H9 (cell line): ENCODE results near the gene ANXA3. TPM values are rescaled to one million over a fixed set of nuclear protein-coding genes. Genes with fewer than 3 reads are reported as not detected.

ENCODE experiments used
- DNase-seq: peaks from one replicate; pipeline ENCODE4 v3.0.0-alpha.2; 2017
- H2AFZ ChIP-seq: one replicate; pipeline ENCODE4 v1.6.1; 2013; ENCODE audit warnings: mild to moderate bottlenecking, low read length, control low read depth, moderate library complexity
- H2AK5ac ChIP-seq: 2 replicates; pipeline ENCODE4 v1.6.1; 2013; ENCODE audit warnings: low read length, control low read depth, mixed read lengths; ENCODE audit not compliant: insufficient read length
- H2BK120ac ChIP-seq: one replicate; pipeline ENCODE4 v1.6.1; 2013; ENCODE audit warnings: low read depth, mild to moderate bottlenecking, low read length, control low read depth, inconsistent platforms; ENCODE audit not compliant: poor library complexity, severe bottlenecking
- H2BK12ac ChIP-seq: 2 replicates; pipeline ENCODE4 v1.6.1; 2013; ENCODE audit warnings: low read length, control low read depth, mixed read lengths, low read depth; ENCODE audit not compliant: insufficient read length
- H2BK15ac ChIP-seq: 2 replicates; pipeline ENCODE4 v1.6.1; 2013; ENCODE audit warnings: low read depth, low read length, control low read depth
- H2BK20ac ChIP-seq: one replicate; pipeline ENCODE4 v1.6.1; 2013; ENCODE audit warnings: low read depth, mild to moderate bottlenecking, low read length, control low read depth, inconsistent platforms; ENCODE audit not compliant: poor library complexity, severe bottlenecking
- H2BK5ac ChIP-seq: 2 replicates; pipeline ENCODE4 v1.6.1; 2013; ENCODE audit warnings: low read length, control low read depth, mixed read lengths; ENCODE audit not compliant: insufficient read length
- H3K14ac ChIP-seq: 2 replicates; pipeline ENCODE4 v1.6.1; 2013; ENCODE audit warnings: low read length, control low read depth; ENCODE audit not compliant: insufficient read depth
- H3K18ac ChIP-seq: 2 replicates; pipeline ENCODE4 v1.6.1; 2013; ENCODE audit warnings: low read depth, mild to moderate bottlenecking, mixed read lengths, low read length, control low read depth; ENCODE audit not compliant: insufficient read length
- H3K23ac ChIP-seq: 2 replicates; pipeline ENCODE4 v1.6.1; 2013; ENCODE audit warnings: low read length, control low read depth, mixed read lengths, low read depth; ENCODE audit not compliant: insufficient read length
- H3K23me2 ChIP-seq: 2 replicates; pipeline ENCODE4 v1.6.1; 2013; ENCODE audit warnings: low read depth, mild to moderate bottlenecking, mixed read lengths, low read length, control low read depth; ENCODE audit not compliant: insufficient read length, poor library complexity, severe bottlenecking
- H3K27ac ChIP-seq: 2 replicates; pipeline ENCODE4 v1.5.1; 2013; ENCODE audit warnings: low read length, control low read depth, mixed read lengths, low read depth; ENCODE audit not compliant: insufficient read length
- H3K27me3 ChIP-seq: 2 replicates; pipeline ENCODE4 v1.6.1; 2013; ENCODE audit warnings: low read length, control low read depth, inconsistent platforms; ENCODE audit not compliant: insufficient read depth
- H3K4ac ChIP-seq: 2 replicates; pipeline ENCODE4 v1.6.1; 2013; ENCODE audit warnings: low read depth, mild to moderate bottlenecking, control low read depth, inconsistent platforms, low read length, moderate library complexity
- H3K4me1 ChIP-seq: 2 replicates; pipeline ENCODE4 v1.6.1; 2013; ENCODE audit warnings: low read length, control low read depth, inconsistent platforms; ENCODE audit not compliant: insufficient read depth
- H3K4me2 ChIP-seq: 2 replicates; pipeline ENCODE4 v1.6.1; 2013; ENCODE audit warnings: low read length, control low read depth, mixed read lengths; ENCODE audit not compliant: insufficient read length, insufficient read depth
- H3K56ac ChIP-seq: 2 replicates; pipeline ENCODE4 v1.6.1; 2013; ENCODE audit warnings: low read depth, mild to moderate bottlenecking, mixed read lengths, low read length, control low read depth; ENCODE audit not compliant: insufficient read length
- H3K79me1 ChIP-seq: 2 replicates; pipeline ENCODE4 v1.6.1; 2013; ENCODE audit warnings: low read depth, mild to moderate bottlenecking, moderate library complexity, low read length, control low read depth, inconsistent platforms; ENCODE audit not compliant: insufficient read depth, poor library complexity, severe bottlenecking
- H3K79me2 ChIP-seq: 2 replicates; pipeline ENCODE4 v1.6.1; 2013; ENCODE audit warnings: low read length, control low read depth, inconsistent platforms; ENCODE audit not compliant: insufficient read depth
- H3K9ac ChIP-seq: 2 replicates; pipeline ENCODE4 v1.6.1; 2013; ENCODE audit warnings: low read length, control low read depth, mixed read lengths; ENCODE audit not compliant: insufficient read length; ENCODE audit errors: extremely low read depth
- H3K9me3 ChIP-seq: one replicate; pipeline ENCODE4 v1.6.1; 2013; ENCODE audit warnings: low read depth, low read length, inconsistent platforms; ENCODE audit not compliant: control insufficient read depth
- H3T11ph ChIP-seq: one replicate; pipeline ENCODE4 v1.6.1; 2013; ENCODE audit warnings: mild to moderate bottlenecking, low read length, control low read depth, inconsistent platforms
- H4K20me1 ChIP-seq: one replicate; pipeline ENCODE4 v1.6.1; 2013; ENCODE audit not compliant: control insufficient read depth, insufficient read length, insufficient read depth
- H4K5ac ChIP-seq: 2 replicates; pipeline ENCODE4 v1.6.1; 2013; ENCODE audit warnings: low read depth, mild to moderate bottlenecking, mixed read lengths, low read length, control low read depth; ENCODE audit not compliant: insufficient read length
- H4K8ac ChIP-seq: replicated peaks from 2 replicates; pipeline ENCODE4 v1.6.1; 2013; ENCODE audit warnings: low read length, control low read depth, mixed read lengths, low read depth; ENCODE audit not compliant: insufficient read length
- H4K91ac ChIP-seq: 2 replicates; pipeline ENCODE4 v1.6.1; 2013; ENCODE audit warnings: low read depth, mild to moderate bottlenecking, moderate library complexity, mixed read lengths, low read length, control low read depth; ENCODE audit not compliant: insufficient read length
- H3K27ac Mint-ChIP-seq, 3 experiments: 2 replicates in 2 of 3; 3 replicates in 1 of 3; pipeline ENCODE4 v1.8.0; 2020 to 2021; ENCODE audit warnings: mixed read lengths in 3 of 3, mild to moderate bottlenecking in 1 of 3, moderate library complexity in 1 of 3
- H3K27me3 Mint-ChIP-seq: 2 replicates; pipeline ENCODE4 v1.8.0; 2021; ENCODE audit warnings: low read depth, mild to moderate bottlenecking, moderate library complexity, mixed read lengths
- H3K36me3 Mint-ChIP-seq, 3 experiments: 2 replicates in 2 of 3; 3 replicates in 1 of 3; pipeline ENCODE4 v1.8.0; 2020 to 2021; ENCODE audit warnings: low read depth in 3 of 3, mixed read lengths in 3 of 3; ENCODE audit not compliant: insufficient read depth in 1 of 3
- H3K4me1 Mint-ChIP-seq, 2 experiments: 2 replicates each; pipeline ENCODE4 v1.8.0; 2020; ENCODE audit warnings: mixed read lengths in 2 of 2
- H3K4me3 Mint-ChIP-seq, 2 experiments: 2 replicates in 1 of 2; 3 replicates in 1 of 2; pipeline ENCODE4 v1.8.0; 2020 to 2021; ENCODE audit warnings: mild to moderate bottlenecking in 2 of 2, mixed read lengths in 2 of 2, moderate library complexity in 1 of 2
- H3K9me3 Mint-ChIP-seq, 2 experiments: 2 replicates in 1 of 2; 3 replicates in 1 of 2; pipeline ENCODE4 v1.8.0; 2020; ENCODE audit warnings: mild to moderate bottlenecking in 2 of 2, mixed read lengths in 2 of 2, moderate library complexity in 1 of 2
- CTCF ChIP-seq: fragments of 200-600 bp; sonication (generic); conservative IDR thresholded peaks from 3 replicates; pipeline ENCODE4 v1.8.0; 2021; ENCODE audit warnings: antibody characterized with exemption, mild to moderate bottlenecking
- WGBS: extraction: QIAGEN DNeasy Blood & Tissue Kit; methylation state at CpG from one replicate; pipeline ENCODE4 v1.1.7; 2013; ENCODE audit warnings: missing lambda C conversion rate, low lambda C conversion rate, mixed read lengths; ENCODE audit not compliant: insufficient read length; ENCODE audit errors: extremely low coverage; 5-methylcytosine and 5-hydroxymethylcytosine counted together
- total RNA-seq: library from RNA; stranded (reverse); gene quantifications from 2 replicates; pipeline ENCODE4 v1.2.1, GENCODE V29; 2021

The ANXA3 gene
- total RNA-seq, 1 experiment from 2014 or later = 20.6 TPM

- H3K27ac ChIP-seq = no peak overlapping the region
- H4K8ac ChIP-seq = no peak overlapping the region
- no peak overlapping the region for H4K91ac ChIP-seq
- H3K9ac ChIP-seq = no peak overlapping the region
- no peak overlapping the region for H2BK120ac ChIP-seq
- DNase-seq = no peak
- no CpG with 5 or more reads among the region's 3 CpGs for WGBS
- no peak overlapping the region for H3K4me2 ChIP-seq
- Mint-ChIP-seq H3K36me3 (peaks cover 11 to 39% (median 27%) of the 10 kb centered on the region in 3 experiments; a peak in 6 of 7 replicates), H3K4me3 (no peak overlapping the region), H3K27me3 (no peaks in the 10 kb centered on the region), H3K9me3 (no peaks in the 10 kb centered on the region), H3K27ac (peak overlapping the region in 1 of 3 experiments; percentile 15; a peak in 1 of 7 replicates), H3K4me1 (peaks cover 0 to 4% of the 10 kb centered on the region in 2 experiments; a peak in 3 of 4 replicates)
- no peaks in the 10 kb centered on the region for H3K23me2 ChIP-seq
- H2BK20ac ChIP-seq = no peak overlapping the region
- no peak overlapping the region for H3K23ac ChIP-seq
- H3K79me1 ChIP-seq = no peaks in the 10 kb centered on the region
- H3K4ac ChIP-seq = no peak overlapping the region
- H2AFZ ChIP-seq = no peak overlapping the region
- H3T11ph ChIP-seq = no peak overlapping the region
- no peaks in the 10 kb centered on the region for H4K20me1 ChIP-seq
- no peak for TF ChIP-seq CTCF
- no peak overlapping the region for H3K18ac ChIP-seq
- H3K27me3 ChIP-seq = no peaks in the 10 kb centered on the region
- no peaks in the 10 kb centered on the region for H3K79me2 ChIP-seq
- no peak overlapping the region for H2BK15ac ChIP-seq
- no peak overlapping the region for H3K14ac ChIP-seq
- H2BK5ac ChIP-seq = no peak overlapping the region
- H2BK12ac ChIP-seq = no peak overlapping the region
- H3K9me3 ChIP-seq = no peaks in the 10 kb centered on the region
- no peak overlapping the region for H3K56ac ChIP-seq
- H2AK5ac ChIP-seq = no peak overlapping the region
- H3K4me1 ChIP-seq = no peaks in the 10 kb centered on the region
- H4K5ac ChIP-seq = no peak overlapping the region
Observed at GRCh38 chr4:78520808-78521226, 30.8 kb upstream of the ANXA3 start.
